GM13976 (cell line): ENCODE data around the gene PARP16.
"Not testable (repeated sequence)": the region's sequence is repeated elsewhere in the genome, so short reads cannot be mapped to it uniquely, and the experiment has no call there.

Experiments
- DNase-seq: peaks from one replicate; pipeline ENCODE4 v3.0.0; 2012; ENCODE audit warnings: low spot score
- in situ Hi-C: fragments of 300-500 bp; cut with MboI; formaldehyde crosslinking; loops from one replicate; pipeline ENCODE4 v1.12.0; 2022; ENCODE audit warnings: low sequenced_read_pairs, mixed read lengths, inconsistent platforms; ENCODE audit not compliant: unreplicated experiment
- TF ChIP-seq, protein P1 (sequence below): IDR thresholded peaks from 2 replicates; pipeline ENCODE4 v1.5.1; 2012; ENCODE audit warnings: borderline replicate concordance, mild to moderate bottlenecking; ENCODE audit not compliant: insufficient read depth; ENCODE audit errors: extremely low read depth, missing control alignments, control extremely low read depth

PARP16 gene

DNA sequence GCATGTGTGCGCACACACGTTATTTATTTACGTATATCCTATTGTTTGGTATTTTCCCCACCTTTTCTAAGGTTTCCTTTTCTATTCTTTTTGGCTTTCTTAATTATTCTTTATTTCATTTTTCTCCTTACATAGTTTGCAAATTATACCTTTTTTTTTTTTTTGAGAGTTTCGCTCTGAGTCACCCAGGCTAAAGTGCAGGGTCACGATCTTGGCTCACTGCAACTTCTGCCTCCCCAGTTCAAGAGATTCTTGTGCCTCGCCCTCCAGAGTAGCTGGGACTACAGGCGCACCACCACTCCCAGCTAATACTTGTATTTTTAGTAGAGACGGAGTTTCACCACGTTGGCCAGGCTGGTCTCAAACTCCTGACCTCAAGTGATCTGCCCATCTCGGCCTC is 55.4 kb downstream of the PARP16 start:
- DNase-seq, result no peak
- TF ChIP-seq, protein P1, sequence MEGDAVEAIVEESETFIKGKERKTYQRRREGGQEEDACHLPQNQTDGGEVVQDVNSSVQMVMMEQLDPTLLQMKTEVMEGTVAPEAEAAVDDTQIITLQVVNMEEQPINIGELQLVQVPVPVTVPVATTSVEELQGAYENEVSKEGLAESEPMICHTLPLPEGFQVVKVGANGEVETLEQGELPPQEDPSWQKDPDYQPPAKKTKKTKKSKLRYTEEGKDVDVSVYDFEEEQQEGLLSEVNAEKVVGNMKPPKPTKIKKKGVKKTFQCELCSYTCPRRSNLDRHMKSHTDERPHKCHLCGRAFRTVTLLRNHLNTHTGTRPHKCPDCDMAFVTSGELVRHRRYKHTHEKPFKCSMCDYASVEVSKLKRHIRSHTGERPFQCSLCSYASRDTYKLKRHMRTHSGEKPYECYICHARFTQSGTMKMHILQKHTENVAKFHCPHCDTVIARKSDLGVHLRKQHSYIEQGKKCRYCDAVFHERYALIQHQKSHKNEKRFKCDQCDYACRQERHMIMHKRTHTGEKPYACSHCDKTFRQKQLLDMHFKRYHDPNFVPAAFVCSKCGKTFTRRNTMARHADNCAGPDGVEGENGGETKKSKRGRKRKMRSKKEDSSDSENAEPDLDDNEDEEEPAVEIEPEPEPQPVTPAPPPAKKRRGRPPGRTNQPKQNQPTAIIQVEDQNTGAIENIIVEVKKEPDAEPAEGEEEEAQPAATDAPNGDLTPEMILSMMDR, result no peak
- in situ Hi-C loops, result no loop called here

DNA sequence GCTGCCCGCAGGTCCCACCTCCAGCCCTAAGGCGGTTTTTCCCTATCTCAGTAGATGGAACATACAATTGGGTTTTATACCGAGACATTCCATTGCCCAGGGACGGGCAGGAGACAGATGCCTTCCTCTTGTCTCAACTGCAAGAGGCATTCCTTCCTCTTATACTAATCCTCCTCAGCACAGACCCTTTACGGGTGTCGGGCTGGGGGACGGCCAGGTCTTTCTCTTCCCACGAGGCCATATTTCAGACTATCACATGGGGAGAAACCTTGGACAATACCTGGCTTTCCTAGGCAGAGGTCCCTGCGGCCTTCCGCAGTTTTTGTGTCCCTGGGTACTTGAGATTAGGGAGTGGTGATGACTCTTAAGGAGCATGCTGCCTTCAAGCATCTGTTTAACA is 59.8 kb downstream of the PARP16 start:
- in situ Hi-C loops, DNase-seq: not testable (repeated sequence)

DNA sequence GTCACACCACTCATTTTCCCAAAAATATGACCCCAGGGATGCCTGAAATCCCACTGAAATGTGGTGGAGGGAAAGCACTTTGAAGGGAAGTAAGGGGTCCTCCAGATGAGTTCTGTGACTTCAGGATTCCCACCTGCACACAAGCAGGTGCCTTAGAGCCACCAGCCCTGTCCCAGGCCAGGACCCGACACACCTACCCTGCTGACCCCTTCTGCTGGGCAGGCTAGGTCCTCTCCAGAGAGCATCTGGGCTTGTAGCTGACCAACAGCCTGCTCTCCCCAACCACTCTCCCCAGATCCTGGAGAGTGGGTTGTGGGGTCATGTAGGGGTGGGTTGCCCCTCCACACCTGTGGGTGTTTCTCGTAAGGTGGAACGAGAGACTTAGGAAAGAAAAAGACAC is 60.5 kb downstream of the PARP16 start:
- in situ Hi-C loops, result no loop called here
- DNase-seq, result no peak
- TF ChIP-seq, protein P1, result no peak

DNA sequence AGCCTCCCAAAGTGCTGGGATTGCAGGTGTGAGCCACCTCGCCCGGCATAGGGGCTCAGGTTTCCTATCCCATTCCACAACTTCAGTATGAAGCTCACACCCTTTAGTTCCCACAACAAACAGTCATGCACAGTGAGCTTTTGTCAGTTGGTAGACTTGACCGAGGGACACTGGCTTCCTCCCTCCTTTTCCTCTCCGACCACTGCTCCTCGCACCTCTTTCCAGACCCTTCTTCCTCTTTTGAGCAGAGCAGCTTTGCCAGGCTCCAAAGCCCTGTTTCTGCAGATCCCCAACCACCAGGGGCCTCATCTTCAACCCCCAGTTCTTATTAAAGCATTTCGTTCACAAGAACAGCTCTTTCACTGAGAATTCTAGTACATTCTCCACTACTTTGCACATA is 62.7 kb downstream of the PARP16 start:
- TF ChIP-seq, protein P1, result no peak
- in situ Hi-C loops, result no loop called here
- DNase-seq, result no peak

DNA sequence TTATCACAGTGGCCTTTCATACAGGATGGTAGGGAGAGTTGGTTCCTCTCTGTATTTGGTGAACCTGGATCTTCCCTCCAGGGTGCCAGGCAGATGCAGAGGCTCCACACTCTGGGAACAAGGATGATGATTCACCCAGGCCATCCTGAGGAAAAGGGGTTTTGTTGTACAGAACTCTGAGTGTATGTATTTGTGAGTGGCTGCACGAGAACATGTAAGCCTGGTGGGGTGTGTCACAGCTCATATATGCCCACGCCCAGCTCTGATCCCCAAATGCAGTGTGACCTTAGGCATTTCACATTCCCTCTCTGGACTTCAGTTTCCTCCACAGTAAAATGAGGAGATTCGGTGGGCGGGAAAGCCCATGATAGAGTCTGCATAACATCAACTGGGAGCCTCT is 63.8 kb downstream of the PARP16 start:
- in situ Hi-C loops, result no loop called here
- DNase-seq, result no peak
- TF ChIP-seq, protein P1, result no peak

DNA sequence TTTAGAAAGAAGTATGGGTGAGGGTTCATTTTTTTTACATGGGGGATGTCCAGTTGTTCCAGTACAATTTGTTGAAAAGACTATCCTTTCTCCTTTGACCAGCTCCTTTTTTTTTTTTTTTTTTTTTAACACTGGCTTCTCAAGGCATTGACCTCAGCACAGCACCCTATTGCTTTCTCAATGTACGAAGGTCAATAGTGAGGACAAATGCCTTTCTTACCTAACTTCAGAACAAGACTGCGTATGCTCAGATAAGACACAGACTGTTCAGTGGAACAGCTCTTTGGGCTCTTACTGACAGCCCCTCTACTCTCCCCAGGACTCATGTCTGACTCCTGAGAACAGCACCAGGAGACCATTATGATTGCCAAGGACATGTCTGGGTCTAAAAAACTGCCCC is 65.0 kb downstream of the PARP16 start:
- DNase-seq, result no peak
- in situ Hi-C loops, result no loop called here

DNA sequence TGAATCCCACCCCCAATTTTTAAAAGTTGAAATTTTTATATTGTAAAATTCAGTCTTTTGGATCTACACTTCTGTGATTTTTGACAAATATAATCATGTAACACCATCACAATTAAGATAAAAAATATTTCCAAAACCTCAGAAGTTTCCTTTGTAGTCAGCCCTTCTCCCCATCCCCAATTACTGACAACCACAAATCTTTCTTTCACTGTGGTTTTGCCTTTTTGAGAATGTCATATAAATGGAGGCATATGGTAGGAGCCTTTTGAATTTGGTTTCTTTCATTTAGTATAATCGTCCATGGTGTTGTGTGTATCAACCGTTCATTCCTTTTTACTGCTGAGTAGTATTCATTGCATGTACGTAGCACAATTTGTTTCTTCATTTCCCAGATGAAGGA is 67.5 kb downstream of the PARP16 start:
- TF ChIP-seq, protein P1, result no peak
- no peak for DNase-seq
- in situ Hi-C loops, result no loop called here

More for the DNA sequence above, 65.0 kb downstream of the PARP16 start:
- TF ChIP-seq, protein P1, result no peak
